ENCODE results near the gene MTA2. TPM values are rescaled to one million over a fixed set of nuclear protein-coding genes. Genes with fewer than 3 reads are reported as not detected.

Gene MTA2
- total and polyA plus RNA-seq, 7 donors = 28.8 to 86.3 (median 55.3) TPM

- DNase-seq = no peak
- peak overlapping the region; percentile 89 to 99 (median 94) for H3K4me3 ChIP-seq
Measured at GRCh38 chr11:62603072-62603408, 1.4 kb upstream of the MTA2 start.

GRCh38 chr11:62602141-62603071 lies 741 bp upstream of the MTA2 start:
- 9 to 29% methylated on average over 96 of the region's 96 CpGs for WGBS, 2 donors
- peak overlapping the region; percentile 89 to 99 (median 94) for H3K4me3 ChIP-seq
- TF ChIP-seq, protein P1, sequence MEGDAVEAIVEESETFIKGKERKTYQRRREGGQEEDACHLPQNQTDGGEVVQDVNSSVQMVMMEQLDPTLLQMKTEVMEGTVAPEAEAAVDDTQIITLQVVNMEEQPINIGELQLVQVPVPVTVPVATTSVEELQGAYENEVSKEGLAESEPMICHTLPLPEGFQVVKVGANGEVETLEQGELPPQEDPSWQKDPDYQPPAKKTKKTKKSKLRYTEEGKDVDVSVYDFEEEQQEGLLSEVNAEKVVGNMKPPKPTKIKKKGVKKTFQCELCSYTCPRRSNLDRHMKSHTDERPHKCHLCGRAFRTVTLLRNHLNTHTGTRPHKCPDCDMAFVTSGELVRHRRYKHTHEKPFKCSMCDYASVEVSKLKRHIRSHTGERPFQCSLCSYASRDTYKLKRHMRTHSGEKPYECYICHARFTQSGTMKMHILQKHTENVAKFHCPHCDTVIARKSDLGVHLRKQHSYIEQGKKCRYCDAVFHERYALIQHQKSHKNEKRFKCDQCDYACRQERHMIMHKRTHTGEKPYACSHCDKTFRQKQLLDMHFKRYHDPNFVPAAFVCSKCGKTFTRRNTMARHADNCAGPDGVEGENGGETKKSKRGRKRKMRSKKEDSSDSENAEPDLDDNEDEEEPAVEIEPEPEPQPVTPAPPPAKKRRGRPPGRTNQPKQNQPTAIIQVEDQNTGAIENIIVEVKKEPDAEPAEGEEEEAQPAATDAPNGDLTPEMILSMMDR (IDR thresholded peaks at IDR 0.05) = peak; percentile 6 to 25 (median 22)
- peak; percentile 9 to 68 (median 54) for TF ChIP-seq POLR2AphosphoS5 (IDR thresholded peaks at IDR 0.05)
- TF ChIP-seq POLR2A (IDR thresholded peaks at IDR 0.05) = no peak
- peak in 1 of 4 donors; percentile 17 for TF ChIP-seq EP300 (IDR thresholded peaks at IDR 0.05)
- H3K27ac ChIP-seq = peak overlapping the region; percentile 94 to 99 (median 97)
- no peaks in the 10 kb centered on the region for H3K9me3 ChIP-seq
- intact Hi-C loops (cut with DNase I) = loop anchor here (5.0 kb wide), 1 partner anchor 50 kb away; no protein-coding TSS in a partner anchor
- H3K36me3 ChIP-seq = peaks cover 8 to 51% (median 13%) of the 10 kb centered on the region in 4 donors
- peak; percentile 89 for DNase-seq
- H3K4me1 ChIP-seq = peaks cover 0 to 43% (median 39%) of the 10 kb centered on the region in 4 donors
- H3K27me3 ChIP-seq = no peaks in the 10 kb centered on the region

More at GRCh38 chr11:62603072-62603408, 1.4 kb upstream of the MTA2 start:
- no peaks in the 10 kb centered on the region for H3K9me3 ChIP-seq
- H3K36me3 ChIP-seq = peaks cover 2 to 50% (median 7%) of the 10 kb centered on the region in 4 donors
- intact Hi-C loops (cut with DNase I) = loop anchor here (5.0 kb wide), 1 partner anchor 51 kb away; no protein-coding TSS in a partner anchor
- H3K27ac ChIP-seq = peak overlapping the region; percentile 94 to 99 (median 97)
- H3K4me1 ChIP-seq = peaks cover 0 to 43% (median 39%) of the 10 kb centered on the region in 4 donors
- H3K27me3 ChIP-seq = no peaks in the 10 kb centered on the region
- WGBS, 2 donors = 67 to 80% methylated on average over 13 of the region's 13 CpGs
- TF ChIP-seq EP300 (IDR thresholded peaks at IDR 0.05) = no peak
- TF ChIP-seq POLR2A (IDR thresholded peaks at IDR 0.05) = no peak
- TF ChIP-seq POLR2AphosphoS5 (IDR thresholded peaks at IDR 0.05) = no peak

DNA sequence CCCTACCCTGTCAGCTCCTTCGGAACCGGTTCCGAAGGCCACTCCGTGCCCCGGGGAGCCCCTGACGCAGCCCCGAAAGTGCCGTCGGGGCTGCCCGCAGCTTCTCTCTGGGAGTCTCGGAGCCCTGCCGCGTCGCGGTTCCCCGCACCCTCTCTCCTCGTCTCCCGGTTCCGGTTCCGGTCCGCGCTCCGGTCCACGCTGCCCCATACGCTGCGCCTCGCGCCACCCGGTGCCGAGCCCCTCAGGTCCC lies 618 bp downstream of the MTA2 start:
- Histone ChIP-seq H3K27ac (peak overlapping the region; percentile 94 to 99 (median 97)), H3K4me3 (peak overlapping the region; percentile 89 to 99 (median 94)), H3K36me3 (peaks cover 20 to 51% (median 26%) of the 10 kb centered on the region in 4 donors), H3K9me3 (no peaks in the 10 kb centered on the region), H3K27me3 (no peaks in the 10 kb centered on the region), H3K4me1 (peaks cover 0 to 43% (median 39%) of the 10 kb centered on the region in 4 donors)
- TF ChIP-seq POLR2AphosphoS5 (IDR thresholded peaks at IDR 0.05) = no peak
- peak; percentile 80 for DNase-seq
- intact Hi-C loops (cut with DNase I) = loop anchor here (5.0 kb wide), 1 partner anchor 49 kb away; no protein-coding TSS in a partner anchor
- WGBS, 2 donors = 1% methylated on average over 30 of the region's 30 CpGs

GRCh38 chr11:62600367-62601121 lies 1.1 kb downstream of the MTA2 start:
- DNase-seq = no peak
- TF ChIP-seq, protein P1 (IDR thresholded peaks at IDR 0.05) = no peak
- TF ChIP-seq POLR2A (IDR thresholded peaks at IDR 0.05) = no peak
- no peak for TF ChIP-seq POLR2AphosphoS5 (IDR thresholded peaks at IDR 0.05)
- peaks cover 25 to 51% (median 30%) of the 10 kb centered on the region in 4 donors for H3K36me3 ChIP-seq
- intact Hi-C loops (cut with DNase I) = loop anchor here (5.0 kb wide), 1 partner anchor 48 kb away; no protein-coding TSS in a partner anchor
- H3K9me3 ChIP-seq = no peaks in the 10 kb centered on the region
- peak overlapping the region; percentile 89 to 99 (median 94) for H3K4me3 ChIP-seq
- WGBS, 2 donors = 2% methylated on average over 26 of the region's 26 CpGs
- H3K27ac ChIP-seq = peak overlapping the region; percentile 94 to 99 (median 97)
- H3K4me1 ChIP-seq = peaks cover 0 to 43% (median 39%) of the 10 kb centered on the region in 4 donors
- H3K27me3 ChIP-seq = no peaks in the 10 kb centered on the region

- Histone ChIP-seq H3K4me1 (peaks cover 0 to 43% (median 39%) of the 10 kb centered on the region in 4 donors), H3K27ac (peak overlapping the region; percentile 94 to 99 (median 97)), H3K4me3 (peak overlapping the region; percentile 89 to 99 (median 94)), H3K36me3 (peaks cover 30 to 51% (median 35%) of the 10 kb centered on the region in 4 donors), H3K9me3 (no peaks in the 10 kb centered on the region), H3K27me3 (no peaks in the 10 kb centered on the region)
- DNase-seq = no peak
- TF ChIP-seq EP300 (IDR thresholded peaks at IDR 0.05) (no peak), POLR2A (IDR thresholded peaks at IDR 0.05) (no peak), POLR2AphosphoS5 (IDR thresholded peaks at IDR 0.05) (no peak)
- TF ChIP-seq, protein P1 (IDR thresholded peaks at IDR 0.05) = no peak
- 53 to 70% methylated on average over 5 of the region's 5 CpGs for WGBS, 2 donors
- intact Hi-C loops (cut with DNase I) = loop anchor here (5.0 kb wide), 1 partner anchor 48 kb away; no protein-coding TSS in a partner anchor
Measured at GRCh38 chr11:62599901-62600300, 1.8 kb downstream of the MTA2 start.

Data from sigmoid colon (tissue), 7 donors.